HuH-7.5 (cell line): ENCODE measurements around the gene SGMS1.
"Not testable (repeated sequence)": the region's sequence is repeated elsewhere in the genome, so short reads cannot be mapped to it uniquely, and the experiment has no call there.

ENCODE experiments used
- DNase-seq: peaks from one replicate; pipeline ENCODE4 v3.0.0; 2011; ENCODE audit warnings: low spot score

The SGMS1 gene

GRCh38 chr10:50469288-50469687 is 154.5 kb downstream of the SGMS1 start:
- no peak for DNase-seq

- DNase-seq = no peak
These were observed 156.5 kb downstream of the SGMS1 start for GRCh38 chr10:50467209-50467608.

- DNase-seq = no peak
These were observed 159.7 kb downstream of the SGMS1 start for GRCh38 chr10:50464004-50464409.

GRCh38 chr10:50461834-50462233 is 161.9 kb downstream of the SGMS1 start:
- no peak for DNase-seq

- DNase-seq = no peak
These were observed 162.6 kb downstream of the SGMS1 start for GRCh38 chr10:50461123-50461522.

GRCh38 chr10:50456719-50457118 is 167.0 kb downstream of the SGMS1 start:
- no peak for DNase-seq

- no peak for DNase-seq
These were observed 169.8 kb downstream of the SGMS1 start for GRCh38 chr10:50453940-50454339.

- DNase-seq = no peak
These were observed 171.2 kb downstream of the SGMS1 start for GRCh38 chr10:50452603-50453002.

- DNase-seq = no peak
These were observed 176.1 kb downstream of the SGMS1 start for GRCh38 chr10:50447691-50448090.

GRCh38 chr10:50445777-50446176 is 178.0 kb downstream of the SGMS1 start:
- DNase-seq = not testable (repeated sequence)

GRCh38 chr10:50440489-50440888 is 183.3 kb downstream of the SGMS1 start:
- DNase-seq = no peak

GRCh38 chr10:50439806-50440205 is 183.9 kb downstream of the SGMS1 start:
- no peak for DNase-seq

GRCh38 chr10:50439187-50439586 is 184.6 kb downstream of the SGMS1 start:
- no peak for DNase-seq

- DNase-seq = no peak
These were observed 185.5 kb downstream of the SGMS1 start for GRCh38 chr10:50438049-50438936.

GRCh38 chr10:50437248-50437647 is 186.5 kb downstream of the SGMS1 start:
- no peak for DNase-seq

- no peak for DNase-seq
These were observed 187.0 kb downstream of the SGMS1 start for GRCh38 chr10:50436805-50437204.

GRCh38 chr10:50432211-50433009 is 191.3 kb downstream of the SGMS1 start:
- no peak for DNase-seq

- no peak for DNase-seq
These were observed 192.0 kb downstream of the SGMS1 start for GRCh38 chr10:50431791-50432190.

GRCh38 chr10:50431133-50431532 is 192.6 kb downstream of the SGMS1 start:
- DNase-seq = no peak

GRCh38 chr10:50426485-50426884 is 197.3 kb downstream of the SGMS1 start:
- no peak for DNase-seq

GRCh38 chr10:50425215-50425614 is 198.5 kb downstream of the SGMS1 start:
- DNase-seq = not testable (repeated sequence)

- no peak for DNase-seq
These were observed 200.3 kb downstream of the SGMS1 start for GRCh38 chr10:50423448-50423847.

GRCh38 chr10:50422259-50422658 is 201.5 kb downstream of the SGMS1 start:
- no peak for DNase-seq
